Measurements from ENCODE around the gene CRTAP. TPM values are rescaled to one million over a fixed set of nuclear protein-coding genes. Genes with fewer than 3 reads are reported as not detected.

Gene CRTAP
- total RNA-seq, 1 experiment from 2014 or later = 134 TPM

DNA sequence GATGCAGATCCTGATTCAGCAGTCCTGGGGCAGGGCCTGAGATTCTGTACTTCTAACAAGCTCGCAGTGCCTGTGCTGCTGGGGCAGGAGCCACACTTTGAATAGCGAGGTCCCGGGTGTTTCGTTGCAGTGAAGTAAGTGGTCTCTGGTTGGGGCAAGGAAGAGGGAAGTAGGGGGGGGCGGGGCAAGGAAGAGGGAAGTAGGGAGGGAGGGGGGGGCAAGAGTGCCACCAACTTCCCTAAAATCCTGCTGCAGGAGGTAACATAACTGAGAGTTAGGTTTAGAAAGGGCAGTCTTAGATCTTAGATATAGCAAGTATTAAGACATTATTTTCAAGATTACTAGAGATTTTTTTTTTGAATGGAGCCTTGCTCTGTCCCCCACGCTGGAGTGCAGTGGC is 35.5 kb downstream of the CRTAP start:
- Histone ChIP-seq H3K27ac (no peak overlapping the region), H3K4me2 (no peak overlapping the region), H2AFZ (no peak overlapping the region), H3K9me2 (ENCODE audit: insufficient read depth) (no peaks in the 10 kb centered on the region), H3K36me3 (ENCODE audit: low read depth) (no peaks in the 10 kb centered on the region), H3K4me3 (no peak overlapping the region), H3K27me3 (ENCODE audit: insufficient read depth, low read depth) (no peaks in the 10 kb centered on the region), H3K9me3 (ENCODE audit: insufficient read depth, low read depth) (no peaks in the 10 kb centered on the region), H3F3A (ENCODE audit: insufficient read depth, low read depth) (no peaks in the 10 kb centered on the region), H4K20me1 (ENCODE audit: insufficient read depth) (no peaks in the 10 kb centered on the region), H3K79me2 (ENCODE audit: low read depth) (no peaks in the 10 kb centered on the region), H3K4me1 (replicated peaks; ENCODE audit: insufficient read depth) (no peaks in the 10 kb centered on the region)
- DNase-seq = no peak
- CTCF ChIA-PET = no interaction called here
- intact Hi-C loops (cut with micrococcal nuclease; ENCODE audit: unreplicated experiment) = no loop called here
- TF ChIP-seq, protein P1, sequence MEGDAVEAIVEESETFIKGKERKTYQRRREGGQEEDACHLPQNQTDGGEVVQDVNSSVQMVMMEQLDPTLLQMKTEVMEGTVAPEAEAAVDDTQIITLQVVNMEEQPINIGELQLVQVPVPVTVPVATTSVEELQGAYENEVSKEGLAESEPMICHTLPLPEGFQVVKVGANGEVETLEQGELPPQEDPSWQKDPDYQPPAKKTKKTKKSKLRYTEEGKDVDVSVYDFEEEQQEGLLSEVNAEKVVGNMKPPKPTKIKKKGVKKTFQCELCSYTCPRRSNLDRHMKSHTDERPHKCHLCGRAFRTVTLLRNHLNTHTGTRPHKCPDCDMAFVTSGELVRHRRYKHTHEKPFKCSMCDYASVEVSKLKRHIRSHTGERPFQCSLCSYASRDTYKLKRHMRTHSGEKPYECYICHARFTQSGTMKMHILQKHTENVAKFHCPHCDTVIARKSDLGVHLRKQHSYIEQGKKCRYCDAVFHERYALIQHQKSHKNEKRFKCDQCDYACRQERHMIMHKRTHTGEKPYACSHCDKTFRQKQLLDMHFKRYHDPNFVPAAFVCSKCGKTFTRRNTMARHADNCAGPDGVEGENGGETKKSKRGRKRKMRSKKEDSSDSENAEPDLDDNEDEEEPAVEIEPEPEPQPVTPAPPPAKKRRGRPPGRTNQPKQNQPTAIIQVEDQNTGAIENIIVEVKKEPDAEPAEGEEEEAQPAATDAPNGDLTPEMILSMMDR (conservative IDR thresholded peaks at IDR 0.05) = no peak
- TF ChIP-seq EZH2 (IDR thresholded peaks at IDR 0.05; ENCODE audit: low read depth) = no peak
- POLR2A ChIA-PET (ENCODE audit: unreplicated experiment) = no interaction called here
- no TSS peak for BruUV-seq (replicated peaks)

DNA sequence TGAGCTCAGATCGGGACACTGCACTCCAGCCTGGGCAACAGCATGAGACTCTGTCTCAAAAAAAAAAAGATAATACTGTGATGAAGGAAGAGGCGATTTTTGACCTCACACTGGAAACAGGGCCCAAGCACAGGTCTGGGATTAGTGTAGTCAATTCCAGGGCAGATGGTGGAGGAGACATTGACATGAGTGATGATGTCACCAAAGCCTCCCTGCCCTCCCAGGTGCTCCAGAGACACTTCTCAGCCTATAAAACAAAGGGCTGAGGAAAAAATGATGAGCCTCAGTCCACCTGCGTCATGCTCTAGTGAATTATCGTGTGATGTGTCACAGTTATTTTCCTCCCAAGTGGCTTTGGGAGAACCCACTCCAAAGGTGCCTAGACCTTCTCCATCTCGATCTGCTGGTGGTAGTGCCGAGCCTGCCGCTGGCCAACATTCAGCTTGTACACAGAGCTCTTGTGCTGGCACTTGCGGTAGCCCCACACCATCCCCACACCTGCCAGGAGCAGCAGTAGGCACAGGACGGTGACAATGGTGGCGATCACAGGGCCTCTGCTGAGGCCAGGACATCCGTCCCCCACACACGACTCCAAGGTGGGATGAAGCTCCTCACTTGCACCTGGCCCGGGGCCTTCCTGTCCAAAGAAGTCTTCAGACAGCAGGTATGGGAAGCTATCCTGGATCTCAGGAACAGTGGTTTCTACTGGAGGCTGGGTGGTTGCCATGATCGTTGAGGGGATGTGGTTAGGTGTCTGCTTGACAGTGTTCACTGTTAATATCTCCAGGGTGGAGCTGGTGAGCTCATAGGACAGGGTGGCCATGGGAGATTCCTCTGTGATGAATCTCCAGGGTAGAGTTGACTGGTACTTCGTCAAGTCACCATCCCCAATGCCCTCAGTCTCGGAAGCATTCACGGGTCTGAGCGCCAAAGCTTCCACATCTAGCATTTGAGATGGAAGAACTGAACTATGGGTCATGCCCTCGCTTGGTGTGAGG is 38.8 kb downstream of the CRTAP start:
- no peaks in the 10 kb centered on the region for H3K36me3 ChIP-seq (ENCODE audit: low read depth)
- no peak overlapping the region for H2AFZ ChIP-seq
- CTCF ChIA-PET = no interaction called here
- DNase-seq = no peak
- H3K9me2 ChIP-seq (ENCODE audit: insufficient read depth) = no peaks in the 10 kb centered on the region
- no peak overlapping the region for H3K4me3 ChIP-seq
- POLR2A ChIA-PET (ENCODE audit: unreplicated experiment) = interaction anchor here (0.7 kb wide), 1 partner anchor 526 kb away, joined by 3 read pairs; no protein-coding TSS in a partner anchor
- H3K79me2 ChIP-seq (ENCODE audit: low read depth) = no peaks in the 10 kb centered on the region
- BruUV-seq (replicated peaks) = no TSS peak
- H3K9me3 ChIP-seq (ENCODE audit: insufficient read depth, low read depth) = no peaks in the 10 kb centered on the region
- H4K20me1 ChIP-seq (ENCODE audit: insufficient read depth) = no peaks in the 10 kb centered on the region
- intact Hi-C loops (cut with micrococcal nuclease; ENCODE audit: unreplicated experiment) = no loop called here
- H3K4me1 ChIP-seq (replicated peaks; ENCODE audit: insufficient read depth) = no peaks in the 10 kb centered on the region
- no peak overlapping the region for H3K4me2 ChIP-seq
- no peak for TF ChIP-seq EZH2 (IDR thresholded peaks at IDR 0.05; ENCODE audit: low read depth)
- TF ChIP-seq, protein P1 (conservative IDR thresholded peaks at IDR 0.05) = no peak
- no peaks in the 10 kb centered on the region for H3F3A ChIP-seq (ENCODE audit: insufficient read depth, low read depth)
- H3K27me3 ChIP-seq (ENCODE audit: insufficient read depth, low read depth) = no peaks in the 10 kb centered on the region
- no peak overlapping the region for H3K27ac ChIP-seq

DNA sequence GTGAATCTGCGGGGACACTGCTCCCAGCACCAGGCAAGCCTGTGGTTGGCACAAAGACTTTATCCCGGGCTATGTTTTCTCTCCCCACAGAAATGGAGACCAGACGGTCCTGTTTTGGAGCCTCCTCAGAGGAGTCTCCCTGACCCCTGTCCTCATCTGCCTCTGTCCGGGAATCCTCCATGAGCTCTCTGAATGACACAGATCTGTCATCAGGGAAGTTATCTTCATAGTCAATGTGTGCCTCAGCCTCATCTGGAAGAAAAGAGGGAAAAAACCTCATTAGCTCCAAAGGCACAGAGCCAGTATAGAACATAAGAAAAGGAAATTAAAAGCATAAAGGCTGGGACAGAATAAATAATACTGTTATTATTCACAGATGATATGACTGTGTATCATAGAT is 40.0 kb downstream of the CRTAP start:
- H3K4me1 ChIP-seq (replicated peaks; ENCODE audit: insufficient read depth) = no peaks in the 10 kb centered on the region
- no peaks in the 10 kb centered on the region for H4K20me1 ChIP-seq (ENCODE audit: insufficient read depth)
- H3K79me2 ChIP-seq (ENCODE audit: low read depth) = no peaks in the 10 kb centered on the region
- CTCF ChIA-PET = no interaction called here
- H2AFZ ChIP-seq = no peak overlapping the region
- no peak overlapping the region for H3K4me3 ChIP-seq
- TF ChIP-seq, protein P1 (conservative IDR thresholded peaks at IDR 0.05) = no peak
- no peak for DNase-seq
- H3K4me2 ChIP-seq = no peak overlapping the region
- no peaks in the 10 kb centered on the region for H3K9me2 ChIP-seq (ENCODE audit: insufficient read depth)
- H3K9me3 ChIP-seq (ENCODE audit: insufficient read depth, low read depth) = no peaks in the 10 kb centered on the region
- intact Hi-C loops (cut with micrococcal nuclease; ENCODE audit: unreplicated experiment) = no loop called here
- POLR2A ChIA-PET (ENCODE audit: unreplicated experiment) = no interaction called here
- no peaks in the 10 kb centered on the region for H3F3A ChIP-seq (ENCODE audit: insufficient read depth, low read depth)
- no peaks in the 10 kb centered on the region for H3K27me3 ChIP-seq (ENCODE audit: insufficient read depth, low read depth)
- H3K36me3 ChIP-seq (ENCODE audit: low read depth) = no peaks in the 10 kb centered on the region
- BruUV-seq (replicated peaks) = no TSS peak
- no peak overlapping the region for H3K27ac ChIP-seq
